B cell (primary cell): Measurements from ENCODE around the gene MYH14. TPM values are rescaled to one million over a fixed set of nuclear protein-coding genes. Genes with fewer than 3 reads are reported as not detected.

ENCODE experiments used
- ATAC-seq: fragments of 200-7000 bp; cut with Tn5 transposase; one replicate; pipeline ENCODE4 v1.10.0; 2021; ENCODE audit warnings: low read depth, mild to moderate bottlenecking, moderate number of reproducible peaks, moderate library complexity
- CTCF ChIA-PET: fragments of 350-600 bp; sonication (Branson Sonifier 250); formaldehyde crosslinking; loops from one replicate; lab custom pipeline; 2021; ENCODE audit warnings: antibody characterized with exemption, inconsistent platforms; lab: Charles Lee
- POLR2A ChIA-PET: fragments of 350-600 bp; sonication (Branson Sonifier 250); formaldehyde crosslinking; loops from one replicate; lab custom pipeline; 2021; ENCODE audit warnings: antibody characterized with exemption; lab: Charles Lee
- DNase-seq: peaks from one replicate; pipeline ENCODE4 v3.0.0; 2013
- H2AFZ ChIP-seq: 2 replicates; pipeline ENCODE4 v1.6.1; 2012; ENCODE audit warnings: mild to moderate bottlenecking, low read depth, low read length; ENCODE audit not compliant: insufficient read depth, poor library complexity, severe bottlenecking
- H3K27ac ChIP-seq, 2 donors: 1 replicate in 1 of 2; 2 replicates in 1 of 2; pipeline ENCODE4 v1.5.1; 2012 to 2013; ENCODE audit warnings: low read length in 2 of 2, mild to moderate bottlenecking in 2 of 2, moderate library complexity in 1 of 2
- H3K27me3 ChIP-seq, 4 experiments: fragments of 200-600 bp in 1 of 4; sonication (generic) in 1 of 4; replicated peaks in 1 of 4; 1 replicate in 2 of 4; 2 replicates in 2 of 4; pipeline versions ENCODE4 v1.6.1 to v1.7.0; 2013 to 2016; ENCODE audit warnings: low read length in 3 of 4, mild to moderate bottlenecking in 2 of 4, mixed read lengths in 1 of 4, moderate library complexity in 1 of 4; ENCODE audit not compliant: insufficient read depth in 4 of 4, control insufficient read depth in 3 of 4; ENCODE audit errors: control extremely low read depth in 1 of 4
- H3K36me3 ChIP-seq, 2 experiments: replicated peaks in 1 of 2; 1 replicate in 1 of 2; 2 replicates in 1 of 2; pipeline versions ENCODE4 v1.6.1 to v1.7.1; 2013; ENCODE audit warnings: low read length in 1 of 2; ENCODE audit not compliant: insufficient read depth in 2 of 2, control insufficient read depth in 1 of 2; ENCODE audit errors: control extremely low read depth in 1 of 2, extremely low read depth in 1 of 2
- H3K4me1 ChIP-seq, 2 donors: fragments of 200-600 bp in 1 of 2; sonication (generic) in 1 of 2; 1 replicate in 1 of 2; 2 replicates in 1 of 2; pipeline versions ENCODE4 v1.5.1 to v1.6.1; 2013 to 2017; ENCODE audit warnings: low read length in 2 of 2; ENCODE audit not compliant: control insufficient read depth in 2 of 2, insufficient read depth in 2 of 2
- H3K4me2 ChIP-seq: replicated peaks from 2 replicates; pipeline ENCODE3; 2012; ENCODE audit warnings: mild to moderate bottlenecking, low read depth, low read length; ENCODE audit not compliant: poor library complexity, severe bottlenecking
- H3K4me3 ChIP-seq, 5 experiments: fragments of 200-600 bp in 1 of 5; sonication (generic) in 1 of 5; 1 replicate in 3 of 5; 2 replicates in 2 of 5; pipeline versions ENCODE4 v1.5.1 to v1.7.0; 2011 to 2016; ENCODE audit warnings: low read length in 4 of 5, mild to moderate bottlenecking in 4 of 5, low read depth in 2 of 5, control low read depth in 1 of 5, moderate library complexity in 1 of 5; ENCODE audit not compliant: insufficient read depth in 1 of 5; ENCODE audit errors: control extremely low read depth in 1 of 5, extremely low read depth in 1 of 5
- H3K79me2 ChIP-seq: fragments of 200-600 bp; sonication (generic); one replicate; pipeline ENCODE4 v1.6.0; 2016; ENCODE audit warnings: low read length; ENCODE audit not compliant: control insufficient read depth, insufficient read depth
- H3K9ac ChIP-seq: fragments of 200-600 bp; sonication (generic); 2 replicates; pipeline ENCODE4 v1.6.1; 2017; ENCODE audit warnings: mild to moderate bottlenecking, low read length, moderate library complexity
- H3K9me3 ChIP-seq, 3 donors: one replicate each; pipeline versions ENCODE4 v1.6.1 to v1.7.1; 2013; ENCODE audit warnings: low read length in 2 of 3; ENCODE audit not compliant: control insufficient read depth in 2 of 3, insufficient read depth in 1 of 3; ENCODE audit errors: control extremely low read depth in 1 of 3
- H4K20me1 ChIP-seq: 2 replicates; pipeline ENCODE4 v1.6.0; 2012; ENCODE audit warnings: mild to moderate bottlenecking, low read length; ENCODE audit not compliant: insufficient read depth, control insufficient read depth, poor library complexity, severe bottlenecking
- H3K27ac Mint-ChIP-seq: one replicate; pipeline ENCODE4 v1.8.0; 2021; ENCODE audit warnings: mixed read lengths
- H3K27me3 Mint-ChIP-seq: one replicate; pipeline ENCODE4 v1.8.0; 2021; ENCODE audit warnings: mixed read lengths
- H3K4me1 Mint-ChIP-seq: one replicate; pipeline ENCODE4 v1.8.0; 2021; ENCODE audit warnings: mixed read lengths
- H3K4me3 Mint-ChIP-seq: one replicate; pipeline ENCODE4 v1.8.0; 2021; ENCODE audit warnings: mixed read lengths
- H3K9me3 Mint-ChIP-seq: one replicate; pipeline ENCODE4 v1.8.0; 2022; ENCODE audit warnings: mixed read lengths; ENCODE audit not compliant: insufficient read depth
- EZH2 ChIP-seq: IDR thresholded peaks from 2 replicates; pipeline ENCODE4 v1.6.1; 2012; ENCODE audit warnings: borderline replicate concordance, low read depth, mild to moderate bottlenecking, moderate library complexity, low read length; ENCODE audit not compliant: insufficient read depth, poor library complexity, severe bottlenecking
- WGBS: methylation state at CpG from one replicate; pipeline ENCODE4 v1.1.5; 2013; ENCODE audit warnings: missing lambda C conversion rate; ENCODE audit not compliant: insufficient coverage; 5-methylcytosine and 5-hydroxymethylcytosine counted together
- intact Hi-C: fragments of 100-400 bp; cut with micrococcal nuclease; formaldehyde crosslinking; loops from one replicate; pipeline ENCODE4 v1.10.0; 2022
- polyA plus RNA-seq: library from polyadenylated mRNA; depleted of rRNA; stranded (reverse); fragments of >200 nt; gene quantifications from 2 replicates; pipeline ENCODE4 v1.2.3, GENCODE V29; 2012
- total RNA-seq, 2 donors: library from RNA; stranded (reverse); fragments of 120-200 nt in 1 of 2; gene quantifications; 1 replicate in 1 of 2; 2 replicates in 1 of 2; pipeline versions ENCODE4 v1.2.3 to v1.2.4, GENCODE V29; 2013 to 2022
- TF ChIP-seq, protein P1 (sequence below): fragments of 200-600 bp; IDR thresholded peaks from one replicate; pipeline ENCODE4 v1.8.0; 2022; ENCODE audit warnings: antibody characterized with exemption, mild to moderate bottlenecking

MYH14 gene
- total and polyA plus RNA-seq, 2 donors (not counting 1 experiment from before 2014, with no cell fraction given), result not detected

DNA sequence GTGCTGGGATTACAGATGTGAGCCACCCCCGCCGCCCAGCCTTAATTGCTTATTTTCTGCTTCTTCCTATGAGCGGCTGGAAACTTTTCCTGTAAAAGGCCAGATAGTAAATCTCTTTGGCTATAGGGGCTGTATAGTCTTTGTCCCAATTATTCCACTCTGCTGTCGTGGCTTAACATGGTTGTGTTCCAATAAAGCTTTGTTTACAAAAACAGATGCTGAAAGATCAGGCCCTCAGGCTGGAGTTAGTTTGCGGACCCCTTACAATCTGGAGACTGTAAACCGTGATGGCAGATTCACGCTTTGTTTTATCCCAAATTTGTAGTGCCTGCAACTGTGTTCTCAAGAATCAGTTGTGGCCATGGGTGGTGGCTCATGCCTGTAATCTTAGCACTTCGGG is 115.0 kb downstream of the MYH14 start:
- intact Hi-C loops, result no loop called here
- H3K27ac ChIP-seq, result no peak overlapping the region
- peaks cover 16 to 24% of the 10 kb centered on the region in 2 donors for H3K4me1 ChIP-seq
- CTCF ChIA-PET, result no interaction called here
- H3K9me3 Mint-ChIP-seq, result no peaks in the 10 kb centered on the region
- ATAC-seq, result no peak
- H3K36me3 ChIP-seq, result no peaks in the 10 kb centered on the region
- POLR2A ChIA-PET, result interaction anchor here (0.7 kb wide), 1 partner anchor 752 kb away, joined by 3 read pairs; no protein-coding TSS in a partner anchor
- TF ChIP-seq EZH2, result no peak
- TF ChIP-seq, protein P1, sequence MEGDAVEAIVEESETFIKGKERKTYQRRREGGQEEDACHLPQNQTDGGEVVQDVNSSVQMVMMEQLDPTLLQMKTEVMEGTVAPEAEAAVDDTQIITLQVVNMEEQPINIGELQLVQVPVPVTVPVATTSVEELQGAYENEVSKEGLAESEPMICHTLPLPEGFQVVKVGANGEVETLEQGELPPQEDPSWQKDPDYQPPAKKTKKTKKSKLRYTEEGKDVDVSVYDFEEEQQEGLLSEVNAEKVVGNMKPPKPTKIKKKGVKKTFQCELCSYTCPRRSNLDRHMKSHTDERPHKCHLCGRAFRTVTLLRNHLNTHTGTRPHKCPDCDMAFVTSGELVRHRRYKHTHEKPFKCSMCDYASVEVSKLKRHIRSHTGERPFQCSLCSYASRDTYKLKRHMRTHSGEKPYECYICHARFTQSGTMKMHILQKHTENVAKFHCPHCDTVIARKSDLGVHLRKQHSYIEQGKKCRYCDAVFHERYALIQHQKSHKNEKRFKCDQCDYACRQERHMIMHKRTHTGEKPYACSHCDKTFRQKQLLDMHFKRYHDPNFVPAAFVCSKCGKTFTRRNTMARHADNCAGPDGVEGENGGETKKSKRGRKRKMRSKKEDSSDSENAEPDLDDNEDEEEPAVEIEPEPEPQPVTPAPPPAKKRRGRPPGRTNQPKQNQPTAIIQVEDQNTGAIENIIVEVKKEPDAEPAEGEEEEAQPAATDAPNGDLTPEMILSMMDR, result no peak
- no peak overlapping the region for H3K9ac ChIP-seq
- H3K4me3 Mint-ChIP-seq, result no peak overlapping the region
- peaks cover 20% of the 10 kb centered on the region for H3K4me1 Mint-ChIP-seq
- H3K27me3 ChIP-seq, result peaks cover 0 to 33% (median 19%) of the 10 kb centered on the region in 4 experiments
- H3K4me2 ChIP-seq, result no peak overlapping the region
- H2AFZ ChIP-seq, result no peak overlapping the region
- H4K20me1 ChIP-seq, result no peaks in the 10 kb centered on the region
- H3K4me3 ChIP-seq, result no peak overlapping the region
- no peaks in the 10 kb centered on the region for H3K79me2 ChIP-seq
- no peak overlapping the region for H3K27ac Mint-ChIP-seq
- DNase-seq, result no peak
- H3K9me3 ChIP-seq, result peaks cover 0 to 12% (median 0%) of the 10 kb centered on the region in 3 donors
- H3K27me3 Mint-ChIP-seq, result peaks cover 24% of the 10 kb centered on the region
- 92% methylated on average over 8 of the region's 8 CpGs for WGBS

DNA sequence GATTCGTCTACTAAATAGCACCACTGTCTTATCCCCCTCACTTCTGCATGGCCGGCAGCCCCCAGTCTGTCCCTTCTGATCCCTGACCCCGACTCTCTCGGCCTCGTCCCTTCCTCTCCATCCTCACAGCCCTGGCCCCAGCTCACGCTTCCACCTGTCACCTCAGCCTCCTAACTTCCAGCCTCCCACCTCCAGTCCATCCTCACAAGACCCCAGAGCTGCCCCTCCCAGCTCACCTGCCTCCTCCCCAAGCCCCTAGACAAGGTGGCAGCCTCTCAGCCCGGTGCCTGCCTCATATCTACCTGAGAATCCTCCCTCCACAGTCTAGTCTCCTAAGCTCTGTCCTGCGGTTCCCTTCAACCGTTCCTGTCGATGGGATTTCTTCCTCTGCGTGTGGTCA is 115.7 kb downstream of the MYH14 start:
- CTCF ChIA-PET, result no interaction called here

More for the DNA sequence above, 115.7 kb downstream of the MYH14 start:
- Histone ChIP-seq H2AFZ (no peak overlapping the region), H3K79me2 (no peaks in the 10 kb centered on the region), H3K4me1 (peaks cover 14 to 19% of the 10 kb centered on the region in 2 donors), H3K36me3 (peaks cover 0 to 3% of the 10 kb centered on the region in 2 experiments), H3K9me3 (peaks cover 0 to 8% (median 0%) of the 10 kb centered on the region in 3 donors), H3K27me3 (peaks cover 0 to 26% (median 14%) of the 10 kb centered on the region in 4 experiments), H4K20me1 (peaks cover 3% of the 10 kb centered on the region), H3K9ac (no peak overlapping the region), H3K4me3 (no peak overlapping the region), H3K4me2 (no peak overlapping the region), H3K27ac (no peak overlapping the region)
- POLR2A ChIA-PET, result no interaction called here
- Mint-ChIP-seq H3K27ac (no peak overlapping the region), H3K9me3 (no peaks in the 10 kb centered on the region), H3K4me1 (peaks cover 14% of the 10 kb centered on the region), H3K27me3 (peaks cover 16% of the 10 kb centered on the region), H3K4me3 (no peak overlapping the region)
- 93% methylated on average over 10 of the region's 11 CpGs for WGBS
- TF ChIP-seq EZH2, result no peak
- TF ChIP-seq, protein P1, result no peak
- DNase-seq (no peak), ATAC-seq (no peak)
- intact Hi-C loops, result no loop called here
